ENCODE results near the gene NDOR1. TPM values are rescaled to one million over a fixed set of nuclear protein-coding genes. Genes with fewer than 3 reads are reported as not detected.

Gene NDOR1
- total RNA-seq, 1 donor from 2014 or later: 28.0 TPM

GRCh38 chr9:137193771-137194170 is 11.7 kb upstream of the NDOR1 start:
- no peak overlapping the region for H3K4me3 Mint-ChIP-seq
- H3K36me3 Mint-ChIP-seq: no peaks in the 10 kb centered on the region
- TF ChIP-seq CTCF (conservative IDR thresholded peaks at IDR 0.05): no peak
- peaks cover 7% of the 10 kb centered on the region for H3K4me1 Mint-ChIP-seq (ENCODE audit: unreplicated experiment)
- no peaks in the 10 kb centered on the region for H3K9me3 Mint-ChIP-seq
- DNase-seq (ENCODE audit: extremely low spot score, unreplicated experiment): no peak
- no peaks in the 10 kb centered on the region for H3K27me3 Mint-ChIP-seq
- H3K27ac Mint-ChIP-seq: no peak overlapping the region

- Mint-ChIP-seq H3K9me3 (no peaks in the 10 kb centered on the region), H3K4me3 (no peak overlapping the region), H3K27ac (no peak overlapping the region), H3K27me3 (no peaks in the 10 kb centered on the region), H3K4me1 (ENCODE audit: unreplicated experiment) (peaks cover 7% of the 10 kb centered on the region), H3K36me3 (no peaks in the 10 kb centered on the region)
- no peak for TF ChIP-seq CTCF (conservative IDR thresholded peaks at IDR 0.05)
- no peak for DNase-seq (ENCODE audit: extremely low spot score, unreplicated experiment)
These were observed 11.1 kb upstream of the NDOR1 start for GRCh38 chr9:137194388-137194787.

- no peak for TF ChIP-seq CTCF (conservative IDR thresholded peaks at IDR 0.05)
- H3K36me3 Mint-ChIP-seq: no peaks in the 10 kb centered on the region
- H3K27ac Mint-ChIP-seq: peak overlapping the region; percentile 87
- DNase-seq (ENCODE audit: extremely low spot score, unreplicated experiment): no peak
- peak overlapping the region; percentile 69 for H3K4me3 Mint-ChIP-seq
- H3K27me3 Mint-ChIP-seq: no peaks in the 10 kb centered on the region
- peaks cover 7% of the 10 kb centered on the region for H3K4me1 Mint-ChIP-seq (ENCODE audit: unreplicated experiment)
- no peaks in the 10 kb centered on the region for H3K9me3 Mint-ChIP-seq
These were observed 10.6 kb upstream of the NDOR1 start for GRCh38 chr9:137194909-137195308.

GRCh38 chr9:137195525-137196220 is 9.8 kb upstream of the NDOR1 start:
- TF ChIP-seq CTCF (conservative IDR thresholded peaks at IDR 0.05): no peak
- Mint-ChIP-seq H3K27ac (peak overlapping the region; percentile 87), H3K4me3 (peak overlapping the region; percentile 69), H3K4me1 (ENCODE audit: unreplicated experiment) (peaks cover 7% of the 10 kb centered on the region), H3K27me3 (no peaks in the 10 kb centered on the region), H3K36me3 (no peaks in the 10 kb centered on the region), H3K9me3 (no peaks in the 10 kb centered on the region)
- no peak for DNase-seq (ENCODE audit: extremely low spot score, unreplicated experiment)

GRCh38 chr9:137198051-137198901 is 7.2 kb upstream of the NDOR1 start:
- no peak for DNase-seq (ENCODE audit: extremely low spot score, unreplicated experiment)
- H3K36me3 Mint-ChIP-seq: no peaks in the 10 kb centered on the region
- H3K4me3 Mint-ChIP-seq: peak overlapping the region; percentile 74
- peak overlapping the region; percentile 46 for H3K27ac Mint-ChIP-seq
- no peak for TF ChIP-seq CTCF (conservative IDR thresholded peaks at IDR 0.05)
- H3K9me3 Mint-ChIP-seq: no peaks in the 10 kb centered on the region
- H3K27me3 Mint-ChIP-seq: no peaks in the 10 kb centered on the region
- peaks cover 17% of the 10 kb centered on the region for H3K4me1 Mint-ChIP-seq (ENCODE audit: unreplicated experiment)

Data from type B pancreatic cell (in vitro differentiated cells).